IMR-90 (cell line): ENCODE results near the gene NAB1. TPM values are rescaled to one million over a fixed set of nuclear protein-coding genes. Genes with fewer than 3 reads are reported as not detected.

Source experiments
- ATAC-seq: fragments of 200-7000 bp; cut with Tn5 transposase; 2 replicates; pipeline ENCODE4 v1.9.1; 2020; ENCODE audit warnings: low read depth, mild to moderate bottlenecking, moderate library complexity
- BruUV-seq: library from RNA; stranded (reverse); fragments of 400-500 nt; replicated peaks from 2 replicates; lab custom pipeline; 2021; lab: Mats Ljungman, UMichigan
- CTCF ChIA-PET: fragments of 300-600 bp; formaldehyde crosslinking; extraction: SDS; loops from one replicate; lab custom pipeline; 2021; ENCODE audit warnings: antibody characterized with exemption; lab: Yijun Ruan, JAX
- POLR2A ChIA-PET: fragments of 300-600 bp; sonication (Branson Sonifier 250); formaldehyde crosslinking; loops from one replicate; lab custom pipeline; 2022; ENCODE audit warnings: antibody characterized with exemption; ENCODE audit not compliant: unreplicated experiment; lab: Charles Lee
- DNase-seq: peaks from one replicate; pipeline ENCODE4 v3.0.0; 2013
- H2AFZ ChIP-seq: replicated peaks from 2 replicates; pipeline ENCODE3; 2013; ENCODE audit warnings: low read length, mild to moderate bottlenecking; ENCODE audit not compliant: poor library complexity
- H2AK5ac ChIP-seq: 2 replicates; pipeline ENCODE4 v1.6.1; 2013; ENCODE audit warnings: low read depth, low read length, inconsistent platforms
- H2AK9ac ChIP-seq: replicated peaks from 2 replicates; pipeline ENCODE3; 2013; ENCODE audit warnings: mild to moderate bottlenecking, low read depth, low read length, moderate library complexity; ENCODE audit not compliant: poor library complexity
- H2BK120ac ChIP-seq: 2 replicates; pipeline ENCODE4 v1.6.1; 2013; ENCODE audit warnings: low read depth, low read length, inconsistent platforms
- H2BK15ac ChIP-seq: 3 replicates; pipeline ENCODE4 v1.6.1; 2013; ENCODE audit warnings: low read depth, low read length, inconsistent platforms
- H2BK20ac ChIP-seq: 2 replicates; pipeline ENCODE4 v1.6.1; 2013; ENCODE audit warnings: low read depth, mild to moderate bottlenecking, inconsistent platforms, low read length, moderate library complexity
- H2BK5ac ChIP-seq: 2 replicates; pipeline ENCODE4 v1.6.1; 2013; ENCODE audit warnings: mild to moderate bottlenecking, low read depth, low read length, inconsistent platforms; ENCODE audit not compliant: poor library complexity, severe bottlenecking
- H3K14ac ChIP-seq: replicated peaks from 2 replicates; pipeline ENCODE4 v1.6.1; 2013; ENCODE audit warnings: low read depth, low read length, inconsistent platforms
- H3K18ac ChIP-seq: 2 replicates; pipeline ENCODE4 v1.6.1; 2013; ENCODE audit warnings: low read depth, low read length, control low read depth
- H3K23ac ChIP-seq: 2 replicates; pipeline ENCODE4 v1.6.1; 2013; ENCODE audit warnings: low read depth, low read length, inconsistent platforms
- H3K27ac ChIP-seq: 2 replicates; pipeline ENCODE4 v1.5.1; 2013; ENCODE audit warnings: mild to moderate bottlenecking, control low read depth, low read length; ENCODE audit not compliant: insufficient read depth
- H3K27me3 ChIP-seq: 2 replicates; pipeline ENCODE4 v1.6.1; 2013; ENCODE audit warnings: low read length; ENCODE audit not compliant: control insufficient read depth, insufficient read depth
- H3K36me3 ChIP-seq: 2 replicates; pipeline ENCODE4 v1.6.1; 2013; ENCODE audit warnings: low read length, mixed read lengths; ENCODE audit not compliant: control insufficient read depth, insufficient read depth
- H3K4ac ChIP-seq: 2 replicates; pipeline ENCODE4 v1.6.1; 2013; ENCODE audit warnings: low read depth, low read length, inconsistent platforms
- H3K4me1 ChIP-seq: 2 replicates; pipeline ENCODE4 v1.6.1; 2013; ENCODE audit warnings: low read length, mixed read lengths; ENCODE audit not compliant: control insufficient read depth, insufficient read depth
- H3K4me2 ChIP-seq: 2 replicates; pipeline ENCODE4 v1.6.1; 2013; ENCODE audit warnings: low read depth, mild to moderate bottlenecking, control low read depth, low read length, moderate library complexity
- H3K4me3 ChIP-seq: 2 replicates; pipeline ENCODE4 v1.5.1; 2013; ENCODE audit warnings: low read depth, mild to moderate bottlenecking, control low read depth, low read length, moderate library complexity; ENCODE audit not compliant: insufficient read depth
- H3K56ac ChIP-seq: 2 replicates; pipeline ENCODE4 v1.6.1; 2013; ENCODE audit warnings: low read length, inconsistent platforms; ENCODE audit not compliant: insufficient read depth; ENCODE audit errors: extremely low read depth
- H3K79me1 ChIP-seq, 2 experiments: 2 replicates each; pipeline ENCODE4 v1.6.1; 2013; ENCODE audit warnings: low read length in 2 of 2, inconsistent platforms in 1 of 2, low read depth in 1 of 2
- H3K9ac ChIP-seq: 2 replicates; pipeline ENCODE4 v1.6.1; 2013; ENCODE audit warnings: low read depth, low read length, control low read depth
- H3K9me1 ChIP-seq: 2 replicates; pipeline ENCODE4 v1.6.1; 2013; ENCODE audit warnings: low read length, inconsistent platforms; ENCODE audit not compliant: insufficient read depth
- H3K9me3 ChIP-seq: 2 replicates; pipeline ENCODE4 v1.6.1; 2013; ENCODE audit warnings: low read length; ENCODE audit not compliant: control insufficient read depth, insufficient read depth
- H4K20me1 ChIP-seq: 2 replicates; pipeline ENCODE4 v1.6.1; 2013; ENCODE audit warnings: low read length, inconsistent platforms; ENCODE audit not compliant: insufficient read depth
- H4K5ac ChIP-seq: 2 replicates; pipeline ENCODE4 v1.6.1; 2013; ENCODE audit warnings: mild to moderate bottlenecking, low read depth, low read length, control low read depth
- H4K8ac ChIP-seq, 2 experiments: 2 replicates each; pipeline ENCODE4 v1.6.1; 2013; ENCODE audit warnings: low read depth in 2 of 2, low read length in 2 of 2, control low read depth in 1 of 2, inconsistent platforms in 1 of 2
- H4K91ac ChIP-seq: 2 replicates; pipeline ENCODE4 v1.6.1; 2013; ENCODE audit warnings: low read depth, low read length, inconsistent platforms; ENCODE audit not compliant: insufficient read depth
- BHLHE40 ChIP-seq: fragments of 150-350 bp; IDR thresholded peaks from 2 replicates; pipeline ENCODE4 v1.6.1; 2016; ENCODE audit warnings: mild to moderate bottlenecking, low read depth, low read length
- CEBPB ChIP-seq: IDR thresholded peaks from 2 replicates; pipeline ENCODE4 v1.6.1; 2012; ENCODE audit warnings: low read depth, low read length, improper control_type of control experiment
- CTCF ChIP-seq: conservative IDR thresholded peaks from 2 replicates; pipeline ENCODE4 v1.5.1; 2012; ENCODE audit warnings: mild to moderate bottlenecking, low read depth, low read length, improper control_type of control experiment
- ELK1 ChIP-seq: fragments of 150-350 bp; IDR thresholded peaks from 2 replicates; pipeline ENCODE4 v1.6.1; 2016; ENCODE audit warnings: low read depth, mild to moderate bottlenecking, low read length, moderate library complexity, borderline replicate concordance
- FOS ChIP-seq: fragments of 150-350 bp; IDR thresholded peaks from 2 replicates; pipeline ENCODE4 v1.6.1; 2016; ENCODE audit warnings: low read depth, low read length
- MAFK ChIP-seq: IDR thresholded peaks from 2 replicates; pipeline ENCODE4 v1.6.1; 2012; ENCODE audit warnings: low read depth, low read length, improper control_type of control experiment
- MAZ ChIP-seq: IDR thresholded peaks from 2 replicates; pipeline ENCODE4 v1.6.1; 2012; ENCODE audit warnings: low read depth, mild to moderate bottlenecking, low read length, improper control_type of control experiment, moderate library complexity, borderline replicate concordance
- MXI1 ChIP-seq: IDR thresholded peaks from 2 replicates; pipeline ENCODE4 v1.6.1; 2012; ENCODE audit warnings: low read depth, mild to moderate bottlenecking, low read length, moderate library complexity, borderline replicate concordance
- NFE2L2 ChIP-seq: fragments of 150-350 bp; IDR thresholded peaks from 2 replicates; pipeline ENCODE4 v1.6.1; 2016; ENCODE audit warnings: low read depth, mild to moderate bottlenecking, low read length
- POLR2A ChIP-seq: IDR thresholded peaks from 2 replicates; pipeline ENCODE4 v1.6.1; 2012; ENCODE audit warnings: mild to moderate bottlenecking, low read depth, low read length
- RAD21 ChIP-seq: IDR thresholded peaks from 2 replicates; pipeline ENCODE4 v1.6.1; 2012; ENCODE audit warnings: low read length, improper control_type of control experiment
- RCOR1 ChIP-seq: IDR thresholded peaks from 2 replicates; pipeline ENCODE4 v1.6.1; 2012; ENCODE audit warnings: mild to moderate bottlenecking, low read length, improper control_type of control experiment; ENCODE audit not compliant: insufficient replicate concordance
- RFX5 ChIP-seq: IDR thresholded peaks from 2 replicates; pipeline ENCODE4 v1.8.0; 2012; ENCODE audit warnings: low read depth, mild to moderate bottlenecking, low read length, moderate library complexity
- SMC3 ChIP-seq: fragments of 150-350 bp; IDR thresholded peaks from 2 replicates; pipeline ENCODE4 v1.6.1; 2016; ENCODE audit warnings: low read depth, mild to moderate bottlenecking, antibody characterized with exemption, low read length, moderate library complexity
- USF2 ChIP-seq: fragments of 150-350 bp; IDR thresholded peaks from 2 replicates; pipeline ENCODE4 v1.6.1; 2017; ENCODE audit warnings: mild to moderate bottlenecking, antibody characterized with exemption, low read length, low read depth
- WGBS, 2 experiments: methylation state at CpG; one replicate each; pipeline versions ENCODE4 v1.1.5 to v1.1.7; 2013; ENCODE audit warnings: missing lambda C conversion rate in 2 of 2; ENCODE audit not compliant: insufficient read length in 1 of 2; ENCODE audit errors: extremely low coverage in 2 of 2; 5-methylcytosine and 5-hydroxymethylcytosine counted together
- dilution Hi-C: fragments of 300-500 bp; cut with HindIII; formaldehyde crosslinking; loops from one replicate; pipeline ENCODE4 v1.14.3; 2018; ENCODE audit warnings: low sequenced_read_pairs; ENCODE audit not compliant: unreplicated experiment
- in situ Hi-C: fragments of 300-500 bp; cut with MboI; formaldehyde crosslinking; loops from 3 replicates; pipeline ENCODE4 v1.14.3; 2019; ENCODE audit warnings: low sequenced_read_pairs, inconsistent platforms, mixed read lengths
- intact Hi-C: fragments of 100-400 bp; cut with micrococcal nuclease; formaldehyde crosslinking; loops from 2 replicates; pipeline ENCODE4 v1.10.0; 2022
- polyA plus RNA-seq, 3 experiments: library from polyadenylated mRNA; depleted of rRNA; stranded (reverse); fragments of >200 nt; gene quantifications; 2 replicates each; pipeline ENCODE4 v1.2.3, GENCODE V29; 2012; ENCODE audit warnings: low replicate concordance in 1 of 3
- total RNA-seq: library from RNA; depleted of rRNA; stranded (reverse); fragments of >200 nt; gene quantifications from 2 replicates; pipeline ENCODE4 v1.2.3, GENCODE V29; 2012

NAB1 gene
- total and polyA plus RNA-seq, 2 of the 4 experiments (the other 2 are of a cell fraction), result 11.9 to 31.2 TPM

- H2BK120ac ChIP-seq, result no peak overlapping the region
- H3K14ac ChIP-seq, result no peak overlapping the region
- no peak overlapping the region for H3K4ac ChIP-seq
- H3K36me3 ChIP-seq, result peaks cover 12% of the 10 kb centered on the region
- H3K27ac ChIP-seq, result no peak overlapping the region
- no peak overlapping the region for H3K9ac ChIP-seq
- H3K4me3 ChIP-seq, result no peak overlapping the region
- no peak overlapping the region for H3K56ac ChIP-seq
- H3K9me3 ChIP-seq, result no peaks in the 10 kb centered on the region
- no peak overlapping the region for H3K23ac ChIP-seq
- dilution Hi-C loops, result no loop called here
- DNase-seq, result no peak
- no peaks in the 10 kb centered on the region for H4K20me1 ChIP-seq
- no peak overlapping the region for H4K5ac ChIP-seq
- no peak overlapping the region for H2BK15ac ChIP-seq
- H2AFZ ChIP-seq, result no peak overlapping the region
- no peaks in the 10 kb centered on the region for H3K27me3 ChIP-seq
- H2AK5ac ChIP-seq, result no peak overlapping the region
- H3K79me1 ChIP-seq, result peaks cover 18 to 32% of the 10 kb centered on the region in 2 experiments
- no TSS peak for BruUV-seq
- no peak overlapping the region for H3K4me2 ChIP-seq
- H2AK9ac ChIP-seq, result no peak overlapping the region
- H4K8ac ChIP-seq, result no peak overlapping the region
- H4K91ac ChIP-seq, result no peak overlapping the region
- no peaks in the 10 kb centered on the region; the same call in 1 of the 2 replicates for H3K9me1 ChIP-seq
- no peak overlapping the region for H3K18ac ChIP-seq
- H2BK20ac ChIP-seq, result no peak overlapping the region
- 93% methylated on average over 3 of the region's 10 CpGs; no CpG with 5 or more reads in 1 of the 2 experiments for WGBS, 2 experiments
- ATAC-seq, result no peak
- in situ Hi-C loops, result no loop called here
- H3K4me1 ChIP-seq, result no peaks in the 10 kb centered on the region
- intact Hi-C loops, result no loop called here
- no peak overlapping the region for H2BK5ac ChIP-seq
- ChIA-PET POLR2A (no interaction called here), CTCF (interaction anchor here (0.6 to 0.7 kb wide), 2 partner anchors 14 to 95 kb away, joined by 3 to 5 read pairs; no protein-coding TSS in a partner anchor)
- TF ChIP-seq BHLHE40, result no peak
- no peak for TF ChIP-seq RAD21
- TF ChIP-seq SMC3, result no peak
- TF ChIP-seq CEBPB, result no peak
- no peak for TF ChIP-seq MAZ
- no peak for TF ChIP-seq MXI1
- TF ChIP-seq USF2, result no peak
- TF ChIP-seq CTCF, result no peak
- TF ChIP-seq MAFK, result no peak
- no peak for TF ChIP-seq FOS
- no peak for TF ChIP-seq POLR2A
- TF ChIP-seq RFX5, result no peak
- TF ChIP-seq ELK1, result no peak
- no peak for TF ChIP-seq NFE2L2
- TF ChIP-seq RCOR1, result no peak
Measured at GRCh38 chr2:190670182-190670946, 21.5 kb downstream of the NAB1 start.
